NCI-H146 treated with DMSO at 0.1 percent for 48 hours (cell line): ENCODE data around the gene DNAJC11.

Source experiments
- DNase-seq: peaks from one replicate; lab custom pipeline; 2025; ENCODE audit not compliant: unreplicated experiment; lab: John Stamatoyannopoulos, UW

DNAJC11 gene

DNA sequence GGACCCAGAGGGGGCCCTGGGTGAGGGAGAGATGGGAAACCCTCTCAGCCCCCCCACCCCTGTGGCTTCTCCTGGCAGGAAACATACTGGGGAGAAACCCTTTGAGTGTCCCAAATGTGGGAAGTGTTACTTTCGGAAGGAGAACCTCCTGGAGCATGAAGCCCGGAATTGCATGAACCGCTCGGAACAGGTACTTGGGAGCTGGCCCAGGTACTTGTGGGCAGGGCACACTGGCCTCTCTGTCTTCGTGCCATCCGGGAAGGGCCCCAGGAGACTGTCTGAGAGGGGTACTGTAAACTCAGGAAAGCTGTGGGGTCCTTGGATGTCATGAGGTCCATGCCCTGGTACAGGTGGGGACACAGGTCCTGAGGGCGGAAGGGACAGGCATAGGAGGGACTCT is 115.8 kb downstream of the DNAJC11 start:
- DNase-seq = no peak

DNA sequence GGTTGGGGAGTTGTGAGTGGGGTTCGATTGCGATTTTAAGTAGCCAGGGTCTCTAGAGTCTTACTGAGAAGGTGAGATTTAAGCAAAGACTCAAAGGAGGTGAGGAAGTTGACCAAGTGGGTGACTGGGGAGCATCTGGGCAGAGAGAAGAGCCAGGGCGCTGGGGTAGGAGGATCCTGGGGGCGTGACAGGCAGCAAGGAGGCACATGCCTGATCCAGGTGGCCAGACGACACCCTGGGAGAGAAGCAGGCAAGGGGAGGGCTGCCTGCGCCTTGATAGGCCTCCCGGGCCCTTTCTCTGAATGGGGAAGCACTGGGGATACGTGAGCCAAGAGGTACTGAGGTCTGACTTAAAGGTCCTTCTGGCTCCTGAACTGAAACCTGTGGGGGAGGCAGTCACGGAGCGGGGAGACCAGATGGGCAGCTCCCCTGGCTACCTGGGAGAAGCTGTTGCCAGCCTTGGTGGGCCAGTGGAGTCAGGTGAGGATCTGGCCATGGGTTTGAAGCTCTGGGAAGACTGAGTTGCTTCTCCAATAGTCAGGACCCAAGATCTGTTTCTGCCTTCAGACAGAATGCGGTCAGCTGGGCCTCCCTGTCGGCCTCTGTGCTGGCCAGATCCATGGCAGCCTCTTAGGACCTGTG is 116.4 kb downstream of the DNAJC11 start:
- no peak for DNase-seq
